Keratinocyte (primary cell): ENCODE measurements around the gene ZNF177. TPM values are rescaled to one million over a fixed set of nuclear protein-coding genes. Genes with fewer than 3 reads are reported as not detected.
"Not testable (repeated sequence)": the region's sequence is repeated elsewhere in the genome, so short reads cannot be mapped to it uniquely, and the experiment has no call there.

ENCODE experiments used
- DNase-seq: peaks from one replicate; pipeline ENCODE4 v3.0.0-alpha.2; 2011; ENCODE audit warnings: low read depth, missing footprints, low spot score
- FAIRE-seq: peaks from 2 replicates; lab custom pipeline; 2011; peaks lifted over from hg19 to GRCh38; lab: Jason Lieb, UNC
- H2AFZ ChIP-seq: 2 replicates; pipeline ENCODE4 v1.6.0; 2012; ENCODE audit warnings: low read length, control low read depth, inconsistent platforms; ENCODE audit not compliant: control insufficient read depth
- H3K27ac ChIP-seq: 2 replicates; pipeline ENCODE4 v1.5.1; 2011; ENCODE audit warnings: low read length; ENCODE audit not compliant: control insufficient read depth, insufficient read depth
- H3K27me3 ChIP-seq: 3 replicates; pipeline ENCODE4 v1.6.0; 2011; ENCODE audit warnings: low read length; ENCODE audit not compliant: control insufficient read depth, insufficient read depth; ENCODE audit errors: extremely low read depth
- H3K36me3 ChIP-seq, 2 experiments: 2 replicates in 1 of 2; 3 replicates in 1 of 2; pipeline ENCODE4 v1.5.1; 2011; ENCODE audit warnings: low read length in 2 of 2, mild to moderate bottlenecking in 1 of 2; ENCODE audit not compliant: control insufficient read depth in 2 of 2, insufficient read depth in 2 of 2; ENCODE audit errors: extremely low read depth in 1 of 2
- H3K4me1 ChIP-seq: 3 replicates; pipeline ENCODE4 v1.5.1; 2011; ENCODE audit warnings: low read length; ENCODE audit not compliant: control insufficient read depth, insufficient read depth; ENCODE audit errors: extremely low read depth
- H3K4me2 ChIP-seq: 3 replicates; pipeline ENCODE4 v1.6.0; 2011; ENCODE audit warnings: low read depth, low read length; ENCODE audit not compliant: control insufficient read depth, insufficient read depth; ENCODE audit errors: extremely low read depth
- H3K4me3 ChIP-seq, 3 experiments: fragments of 200-600 bp in 1 of 3; sonication (generic) in 1 of 3; 2 replicates in 2 of 3; 3 replicates in 1 of 3; pipeline ENCODE4 v1.5.1; 2011 to 2016; ENCODE audit warnings: low read length in 3 of 3, mild to moderate bottlenecking in 3 of 3, control low read depth in 2 of 3, inconsistent platforms in 1 of 3, low read depth in 1 of 3, mixed read lengths in 1 of 3, mixed run types in 1 of 3, moderate library complexity in 1 of 3; ENCODE audit not compliant: control insufficient read depth in 2 of 3, insufficient read depth in 2 of 3; ENCODE audit errors: extremely low read depth in 1 of 3
- H3K79me2 ChIP-seq: 2 replicates; pipeline ENCODE4 v1.6.0; 2012; ENCODE audit warnings: low read length; ENCODE audit not compliant: control insufficient read depth, insufficient read depth
- H3K9ac ChIP-seq: 3 replicates; pipeline ENCODE4 v1.6.0; 2011; ENCODE audit warnings: low read length; ENCODE audit not compliant: control insufficient read depth, insufficient read depth; ENCODE audit errors: extremely low read depth
- H3K9me1 ChIP-seq: 3 replicates; pipeline ENCODE4 v1.6.0; 2011; ENCODE audit warnings: low read length; ENCODE audit not compliant: control insufficient read depth, insufficient read depth; ENCODE audit errors: extremely low read depth
- H3K9me3 ChIP-seq: 2 replicates; pipeline ENCODE4 v1.5.1; 2012; ENCODE audit warnings: low read depth, low read length; ENCODE audit not compliant: control insufficient read depth
- H4K20me1 ChIP-seq: 3 replicates; pipeline ENCODE4 v1.6.0; 2011; ENCODE audit warnings: low read length; ENCODE audit not compliant: control insufficient read depth, insufficient read depth; ENCODE audit errors: extremely low read depth
- CTCF ChIP-seq, 3 experiments: IDR thresholded peaks in 1 of 3; conservative IDR thresholded peaks in 1 of 3; optimal IDR thresholded peaks in 1 of 3; 2 replicates in 2 of 3; 3 replicates in 1 of 3; pipeline versions ENCODE3 to v1.5.1; 2011; ENCODE audit warnings: low read length in 3 of 3, mild to moderate bottlenecking in 3 of 3, moderate library complexity in 2 of 3, control low read depth in 1 of 3, inconsistent platforms in 1 of 3; ENCODE audit not compliant: insufficient read depth in 2 of 3; ENCODE audit errors: extremely low read depth in 1 of 3
- EZH2 ChIP-seq: IDR thresholded peaks from one replicate; pipeline ENCODE4 v1.6.1; 2012; ENCODE audit warnings: inconsistent platforms, mild to moderate bottlenecking, low read length, moderate library complexity
- dilution Hi-C: fragments of 300-500 bp; cut with MboI; formaldehyde crosslinking; loops from one replicate; pipeline ENCODE4 v1.7.0; 2020; ENCODE audit warnings: low sequenced_read_pairs; ENCODE audit not compliant: extremely low pct_ligation_motif_present
- polyA plus RNA-seq, 5 experiments: library from polyadenylated mRNA; depleted of rRNA in 3 of 5; stranded (reverse) in 3 of 5; stranded (forward) in 1 of 5; unstranded in 1 of 5; fragments of >200 nt; gene quantifications; 1 replicate in 1 of 5; 2 replicates in 3 of 5; 3 replicates in 1 of 5; pipeline versions ENCODE4 v1.2.1 to v1.2.3, GENCODE V29; 2011 to 2012; ENCODE audit warnings: missing spikeins in 2 of 5, low read depth in 1 of 5, low replicate concordance in 1 of 5

The ZNF177 gene
- polyA plus RNA-seq, 1 donor (not counting 4 experiments of a cell fraction or from before 2014, with no cell fraction given), result 2.0 TPM

DNA sequence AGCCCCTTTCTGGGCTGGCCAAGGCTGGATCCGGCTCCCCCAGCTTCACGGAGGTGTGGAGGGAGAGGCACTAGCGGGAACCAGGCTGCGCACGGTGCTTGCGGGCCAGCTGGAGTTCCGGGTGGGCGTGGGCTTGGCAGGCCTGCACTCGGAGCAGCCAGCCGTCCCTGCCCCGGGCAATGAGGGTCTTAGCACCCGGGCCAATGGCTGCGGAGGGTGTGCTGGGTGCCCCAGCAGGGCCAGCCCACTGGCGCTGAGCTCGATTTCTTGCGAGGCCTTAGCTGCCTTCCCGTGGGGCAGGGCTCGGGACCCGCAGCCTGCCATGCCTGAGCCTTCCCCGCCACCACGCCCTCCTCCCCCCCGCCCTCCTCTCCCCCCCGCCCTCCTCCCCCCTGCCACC is 41.5 kb upstream of the ZNF177 start:
- no peaks in the 10 kb centered on the region for H4K20me1 ChIP-seq
- DNase-seq, result no peak
- no peaks in the 10 kb centered on the region for H3K36me3 ChIP-seq
- peaks cover 4% of the 10 kb centered on the region for H3K79me2 ChIP-seq
- H2AFZ ChIP-seq, result no peak overlapping the region
- H3K27me3 ChIP-seq, result no peaks in the 10 kb centered on the region
- dilution Hi-C loops, result no loop called here
- H3K4me3 ChIP-seq, result no peak overlapping the region
- no peak for FAIRE-seq
- TF ChIP-seq CTCF (optimal IDR thresholded peaks at IDR 0.05 in 1 of 3, IDR thresholded peaks at IDR 0.05 in 1 of 3, conservative IDR thresholded peaks at IDR 0.05 in 1 of 3; ENCODE audit: extremely low read depth in 1 of 3, insufficient read depth in 2 of 3, low read length in 3 of 3) (no peak), EZH2 (no peak)
- no peak overlapping the region for H3K9ac ChIP-seq
- no peak overlapping the region for H3K27ac ChIP-seq
- peaks cover 4% of the 10 kb centered on the region for H3K4me1 ChIP-seq
- no peaks in the 10 kb centered on the region for H3K9me1 ChIP-seq
- H3K4me2 ChIP-seq, result no peak overlapping the region
- H3K9me3 ChIP-seq, result peaks cover 1% of the 10 kb centered on the region

- H4K20me1 ChIP-seq, H3K27ac ChIP-seq, H3K9me1 ChIP-seq, FAIRE-seq, H3K9me3 ChIP-seq, DNase-seq, H3K4me3 ChIP-seq, H3K36me3 ChIP-seq, H3K4me2 ChIP-seq, H3K79me2 ChIP-seq, H3K4me1 ChIP-seq, dilution Hi-C loops, H2AFZ ChIP-seq, H3K9ac ChIP-seq, H3K27me3 ChIP-seq: not testable (repeated sequence)
These were observed 41.1 kb upstream of the ZNF177 start for GRCh38 chr19:9321756-9322155.

- H3K27ac ChIP-seq, H3K36me3 ChIP-seq, H3K9me1 ChIP-seq, H3K27me3 ChIP-seq, H3K79me2 ChIP-seq, H4K20me1 ChIP-seq, dilution Hi-C loops, H3K9me3 ChIP-seq, H2AFZ ChIP-seq, H3K4me1 ChIP-seq, H3K9ac ChIP-seq, DNase-seq, H3K4me2 ChIP-seq, H3K4me3 ChIP-seq, FAIRE-seq: not testable (repeated sequence)
These were observed 40.6 kb upstream of the ZNF177 start for GRCh38 chr19:9322201-9322600.
